NOMO-1 treated with DMSO at 0.1 percent for 48 hours (cell line): ENCODE results near the gene NCLN.
A peak's percentile ranks its signal among the peaks of the same experiment; 100 is the strongest.
"Not testable (repeated sequence)": the region's sequence is repeated elsewhere in the genome, so short reads cannot be mapped to it uniquely, and the experiment has no call there.

Source experiments
- DNase-seq: peaks from one replicate; lab custom pipeline; 2025; ENCODE audit not compliant: unreplicated experiment; lab: John Stamatoyannopoulos, UW

The NCLN gene

GRCh38 chr19:3154447-3154846 is 31.3 kb upstream of the NCLN start:
- not testable (repeated sequence) for DNase-seq

DNA sequence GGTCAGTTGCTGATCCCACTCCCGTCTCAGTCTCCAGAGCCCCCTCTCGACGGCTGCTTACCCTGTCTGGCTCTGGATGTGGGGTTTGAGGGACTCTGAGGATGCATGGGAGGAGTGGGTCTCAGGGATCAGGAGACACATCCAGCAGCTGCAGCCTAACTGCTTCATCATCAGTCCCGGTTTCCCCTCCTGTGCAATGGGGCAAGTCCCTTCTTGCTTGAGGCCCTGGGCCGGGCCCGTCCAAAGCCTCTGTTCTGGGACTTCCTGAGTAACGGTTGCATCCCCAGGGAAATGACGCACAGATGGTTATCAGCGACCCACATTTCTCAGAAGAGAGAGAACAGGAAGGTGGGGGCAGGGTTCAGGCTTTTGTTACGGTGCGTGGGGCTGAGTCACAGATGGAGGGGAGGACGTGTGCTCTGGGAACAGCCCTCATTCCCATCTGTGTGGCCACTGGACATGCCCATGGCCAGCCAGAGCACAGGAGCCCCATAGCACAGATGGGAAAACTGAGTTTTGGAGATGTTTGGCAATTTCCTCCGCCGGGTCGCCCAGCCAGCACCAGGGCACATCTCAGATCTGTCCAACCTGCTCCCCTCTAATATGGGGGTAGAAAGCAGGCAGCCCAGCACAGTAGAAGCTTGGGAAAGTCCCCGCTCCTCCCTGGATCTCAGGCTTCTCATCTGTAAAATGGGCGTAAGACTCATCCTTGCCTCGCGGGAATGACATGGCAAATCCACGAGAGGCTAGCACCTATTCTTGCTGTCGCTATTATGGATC is 30.6 kb upstream of the NCLN start:
- DNase-seq, result no peak

- no peak for DNase-seq
Observed at GRCh38 chr19:3157096-3157845, 28.5 kb upstream of the NCLN start.

GRCh38 chr19:3159565-3159964 is 26.2 kb upstream of the NCLN start:
- no peak for DNase-seq

- DNase-seq, result no peak
Observed at GRCh38 chr19:3160219-3160618, 25.5 kb upstream of the NCLN start.

DNA sequence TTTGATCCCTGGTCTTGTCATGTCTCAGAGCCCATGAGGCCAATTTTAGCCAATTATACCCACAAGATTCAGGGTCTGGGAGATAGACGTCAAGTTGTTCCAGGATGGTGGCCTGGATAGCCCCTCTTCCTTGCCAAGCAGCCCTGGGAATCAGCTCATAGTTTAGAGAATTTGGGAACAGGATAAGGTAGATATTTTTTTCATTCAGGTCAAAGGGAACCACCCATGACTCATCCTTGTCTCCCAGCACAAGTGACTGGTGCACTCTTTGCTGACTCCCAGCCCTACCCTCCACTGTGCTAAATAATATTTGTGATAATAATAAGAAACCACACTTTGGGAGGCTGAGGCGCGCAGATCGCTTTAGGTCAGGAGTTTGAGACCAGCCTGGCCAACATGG is 24.3 kb upstream of the NCLN start:
- DNase-seq, result no peak

DNA sequence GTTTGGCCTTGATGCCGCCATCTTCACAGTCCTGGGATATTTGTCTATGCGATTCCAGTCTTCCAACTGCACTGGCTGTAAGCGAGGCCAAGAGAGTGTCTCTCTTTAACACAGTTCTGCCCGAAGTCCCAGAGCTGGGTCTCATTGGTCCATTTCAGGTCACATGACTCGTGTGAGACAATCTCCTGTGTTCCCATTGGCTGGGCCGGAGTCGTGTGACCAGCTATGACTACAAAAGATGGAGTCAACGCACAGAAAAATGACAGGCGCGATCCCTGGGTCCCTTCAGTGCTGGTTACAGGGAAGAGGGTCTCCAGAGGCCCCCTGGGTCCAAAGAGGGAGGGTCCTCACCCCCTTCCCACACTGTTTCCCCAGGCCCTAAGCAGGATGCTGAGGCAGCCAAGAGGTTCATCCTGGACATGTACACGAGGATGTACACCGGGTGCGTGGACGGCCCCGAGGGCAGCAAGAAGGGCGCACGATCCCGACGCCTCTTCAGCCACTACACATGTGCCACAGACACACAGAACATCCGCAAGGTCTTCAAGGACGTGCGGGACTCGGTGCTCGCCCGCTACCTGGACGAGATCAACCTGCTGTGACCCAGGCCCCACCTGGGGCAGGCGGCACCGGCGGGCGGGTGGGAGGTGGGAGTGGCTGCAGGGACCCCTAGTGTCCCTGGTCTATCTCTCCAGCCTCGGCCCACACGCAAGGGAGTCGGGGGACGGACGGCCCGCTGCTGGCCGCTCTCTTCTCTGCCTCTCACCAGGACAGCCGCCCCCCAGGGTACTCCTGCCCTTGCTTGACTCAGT is 23.1 kb upstream of the NCLN start:
- DNase-seq, result no peak

GRCh38 chr19:3163230-3163886 is 22.4 kb upstream of the NCLN start:
- peak; percentile 26 for DNase-seq

DNA sequence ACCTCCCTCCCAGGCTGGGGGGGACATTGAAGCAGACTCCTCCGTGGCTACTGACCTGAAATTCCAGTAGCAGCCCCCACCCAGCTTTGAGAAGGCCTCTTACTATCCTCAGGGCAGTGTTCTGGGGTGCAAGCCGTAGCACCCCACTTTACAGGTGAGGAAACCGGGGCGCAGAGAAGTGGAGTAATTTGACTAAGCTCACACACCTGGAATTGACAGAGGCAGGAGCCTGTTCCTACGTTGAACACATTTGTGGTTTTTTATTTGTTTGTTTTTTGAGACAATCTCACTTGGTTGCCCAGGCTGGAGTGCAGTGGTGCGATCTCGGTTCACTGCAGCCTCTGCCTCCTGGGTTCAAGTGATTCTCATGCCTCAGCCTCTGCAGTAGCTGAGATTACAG is 21.8 kb upstream of the NCLN start:
- DNase-seq, result no peak

GRCh38 chr19:3167533-3168272 is 18.0 kb upstream of the NCLN start:
- DNase-seq, result no peak

- DNase-seq, result no peak
Observed at GRCh38 chr19:3171894-3172672, 13.6 kb upstream of the NCLN start.

- not testable (repeated sequence) for DNase-seq
Observed at GRCh38 chr19:3172673-3173000, 13.1 kb upstream of the NCLN start.

- DNase-seq, result no peak
Observed at GRCh38 chr19:3175781-3176714, 9.7 kb upstream of the NCLN start.

- DNase-seq, result peak; percentile 56
Observed at GRCh38 chr19:3176715-3177501, 8.8 kb upstream of the NCLN start.

DNA sequence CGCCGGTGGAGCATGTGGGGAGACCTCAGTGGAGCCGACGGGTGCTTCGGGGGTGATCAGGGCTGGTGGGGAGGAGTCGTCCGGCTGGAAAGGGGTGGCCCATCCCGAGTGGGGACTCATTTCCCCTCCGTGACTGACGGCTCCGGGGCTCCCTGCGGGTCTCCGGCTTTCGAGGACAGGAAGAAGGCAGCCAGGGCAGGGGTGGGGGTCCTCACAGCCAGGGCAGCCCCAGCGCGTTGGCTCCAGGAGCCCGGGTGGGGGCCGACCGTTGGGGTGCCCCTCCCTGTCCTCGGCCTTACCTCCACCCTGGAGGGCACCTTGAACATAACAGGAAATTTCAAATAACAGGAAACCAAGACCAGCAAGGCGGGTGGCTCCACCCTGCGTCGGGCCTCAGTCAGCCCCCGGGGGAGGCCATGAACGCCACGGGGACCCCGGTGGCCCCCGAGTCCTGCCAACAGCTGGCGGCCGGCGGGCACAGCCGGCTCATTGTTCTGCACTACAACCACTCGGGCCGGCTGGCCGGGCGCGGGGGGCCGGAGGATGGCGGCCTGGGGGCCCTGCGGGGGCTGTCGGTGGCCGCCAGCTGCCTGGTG is 7.3 kb upstream of the NCLN start, which contains the start of gene S1PR4:
TSS of gene S1PR4 (plus strand) at position 393 of the 596 bp plus-strand sequence. CDS start at position 417, 24 bp downstream.
- peak; percentile 78 for DNase-seq

GRCh38 chr19:3178973-3179738 is 6.6 kb upstream of the NCLN start:
- DNase-seq, result peak; percentile 28
